HFFc6 (cell line): ENCODE data around the gene CABLES1. TPM values are rescaled to one million over a fixed set of nuclear protein-coding genes. Genes with fewer than 3 reads are reported as not detected.

Source experiments
- DNase-seq: peaks from one replicate; pipeline ENCODE4 v3.0.0-alpha.2; 2018
- H3K27ac Mint-ChIP-seq: 2 replicates; pipeline ENCODE4 v1.8.0; 2020; ENCODE audit warnings: mild to moderate bottlenecking, mixed read lengths
- H3K27me3 Mint-ChIP-seq: 2 replicates; pipeline ENCODE4 v1.8.0; 2021; ENCODE audit warnings: mild to moderate bottlenecking, moderate library complexity, mixed read lengths; ENCODE audit not compliant: insufficient read depth
- H3K36me3 Mint-ChIP-seq: 2 replicates; pipeline ENCODE4 v1.8.0; 2021; ENCODE audit warnings: low read depth, mixed read lengths
- H3K4me1 Mint-ChIP-seq: 2 replicates; pipeline ENCODE4 v1.8.0; 2020; ENCODE audit warnings: low read depth, mixed read lengths
- H3K4me3 Mint-ChIP-seq: 2 replicates; pipeline ENCODE4 v1.8.0; 2020; ENCODE audit warnings: mild to moderate bottlenecking, moderate library complexity, mixed read lengths
- H3K9me3 Mint-ChIP-seq: 2 replicates; pipeline ENCODE4 v1.8.0; 2020; ENCODE audit warnings: mild to moderate bottlenecking, mixed read lengths
- CTCF ChIP-seq: fragments of 200-600 bp; sonication (generic); IDR thresholded peaks from 2 replicates; pipeline ENCODE4 v1.5.0; 2021; ENCODE audit warnings: antibody characterized with exemption, mild to moderate bottlenecking
- total RNA-seq, 6 experiments: library from RNA; stranded (reverse); fragmentation: NEBNext Ultra II Directional; extraction: Animal tissue kit (Norgen Biotek cat#: 25700); gene quantifications; 2 replicates in 1 of 6; 3 replicates in 5 of 6; pipeline ENCODE4 v1.2.3, GENCODE V29; 2021

Gene CABLES1
- total RNA-seq, 6 experiments from 2014 or later, result 6.2 to 9.3 (median 8.5) TPM

DNA sequence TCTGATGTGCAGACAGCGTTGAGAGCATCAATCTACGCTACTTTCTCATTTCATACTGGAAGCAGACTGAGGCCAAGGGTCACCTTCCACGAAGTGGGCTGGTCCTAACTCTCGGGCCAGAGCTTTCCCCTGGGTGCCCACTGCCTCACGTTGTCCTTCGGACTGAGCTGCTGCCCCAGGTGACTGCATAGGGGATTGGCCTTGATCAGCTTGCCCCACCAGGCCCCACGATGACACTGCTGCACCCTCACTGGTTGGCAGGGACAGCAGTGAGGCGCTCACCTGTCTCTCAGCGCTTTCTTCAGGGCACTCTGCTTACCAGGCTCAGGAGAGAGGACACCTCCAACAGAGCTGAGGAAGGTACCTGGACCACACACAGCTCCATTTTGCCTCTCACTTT lies 47.3 kb downstream of the CABLES1 start:
- DNase-seq, result no peak
- TF ChIP-seq CTCF, result no peak
- H3K4me1 Mint-ChIP-seq, result peaks cover 34% of the 10 kb centered on the region
- no peaks in the 10 kb centered on the region for H3K27me3 Mint-ChIP-seq
- no peaks in the 10 kb centered on the region for H3K9me3 Mint-ChIP-seq
- H3K27ac Mint-ChIP-seq, result peak overlapping the region; percentile 35; the same call in 1 of the 2 replicates
- no peak overlapping the region for H3K4me3 Mint-ChIP-seq
- H3K36me3 Mint-ChIP-seq, result no peaks in the 10 kb centered on the region

GRCh38 chr18:23183411-23184150 lies 48.3 kb downstream of the CABLES1 start:
- Mint-ChIP-seq H3K27ac (peak overlapping the region; percentile 35), H3K4me1 (peaks cover 37% of the 10 kb centered on the region), H3K4me3 (no peak overlapping the region), H3K9me3 (no peaks in the 10 kb centered on the region), H3K36me3 (no peaks in the 10 kb centered on the region), H3K27me3 (no peaks in the 10 kb centered on the region)
- no peak for TF ChIP-seq CTCF
- DNase-seq, result peak; percentile 31

GRCh38 chr18:23186781-23187180 lies 51.5 kb downstream of the CABLES1 start:
- no peak overlapping the region for H3K4me3 Mint-ChIP-seq
- no peak for DNase-seq
- no peaks in the 10 kb centered on the region for H3K27me3 Mint-ChIP-seq
- no peak for TF ChIP-seq CTCF
- H3K36me3 Mint-ChIP-seq, result no peaks in the 10 kb centered on the region
- no peak overlapping the region for H3K27ac Mint-ChIP-seq
- peaks cover 23% of the 10 kb centered on the region for H3K4me1 Mint-ChIP-seq
- H3K9me3 Mint-ChIP-seq, result no peaks in the 10 kb centered on the region

GRCh38 chr18:23188068-23188760 lies 52.9 kb downstream of the CABLES1 start:
- Mint-ChIP-seq H3K27ac (no peak overlapping the region), H3K36me3 (no peaks in the 10 kb centered on the region), H3K4me3 (no peak overlapping the region), H3K27me3 (no peaks in the 10 kb centered on the region), H3K4me1 (peaks cover 27% of the 10 kb centered on the region), H3K9me3 (no peaks in the 10 kb centered on the region)
- TF ChIP-seq CTCF, result no peak
- DNase-seq, result no peak

- DNase-seq, result no peak
- Mint-ChIP-seq H3K36me3 (no peaks in the 10 kb centered on the region), H3K9me3 (no peaks in the 10 kb centered on the region), H3K27ac (no peak overlapping the region), H3K4me3 (no peak overlapping the region), H3K27me3 (no peaks in the 10 kb centered on the region), H3K4me1 (peaks cover 24% of the 10 kb centered on the region)
- no peak for TF ChIP-seq CTCF
Observed at GRCh38 chr18:23189099-23189498, 53.8 kb downstream of the CABLES1 start.
